ENCODE data around the gene DUSP16. TPM values are rescaled to one million over a fixed set of nuclear protein-coding genes. Genes with fewer than 3 reads are reported as not detected.

DUSP16 gene
- polyA plus RNA-seq, 2 of the 4 experiments (the other 2 are of a cell fraction): 18.2 to 34.7 TPM

- no peak for FAIRE-seq
- H3K9me3 ChIP-seq: no peaks in the 10 kb centered on the region
- no peak for DNase-seq (ENCODE audit: low read depth in 1 of 2, low spot score in 1 of 2)
- H3K4me1 ChIP-seq: 0 out of 3 replicates have a peak, but pooled peaks cover 5% of the 10 kb centered on the region
- H3K4me3 ChIP-seq: no peak overlapping the region
- no peak overlapping the region for H3K4me2 ChIP-seq
- TF ChIP-seq ZSCAN20 (CRISPR knock-in tag; IDR thresholded peaks at IDR 0.05) (no peak), EHF (CRISPR knock-in tag; IDR thresholded peaks at IDR 0.05) (no peak), HEYL (CRISPR knock-in tag; IDR thresholded peaks at IDR 0.05) (no peak), JUNB (IDR thresholded peaks at IDR 0.05) (no peak), TFCP2L1 (CRISPR knock-in tag; IDR thresholded peaks at IDR 0.05) (no peak), ZFP36 (IDR thresholded peaks at IDR 0.05; ENCODE audit: borderline replicate concordance, partially characterized antibody) (no peak), CHD4 (IDR thresholded peaks at IDR 0.05; ENCODE audit: borderline replicate concordance) (no peak), PHF8 (IDR thresholded peaks at IDR 0.05; ENCODE audit: borderline replicate concordance, low read depth) (no peak), HOXA7 (CRISPR knock-in tag; IDR thresholded peaks at IDR 0.05) (no peak), HDAC2 (IDR thresholded peaks at IDR 0.05) (no peak)
- TF ChIP-seq, protein P1, sequence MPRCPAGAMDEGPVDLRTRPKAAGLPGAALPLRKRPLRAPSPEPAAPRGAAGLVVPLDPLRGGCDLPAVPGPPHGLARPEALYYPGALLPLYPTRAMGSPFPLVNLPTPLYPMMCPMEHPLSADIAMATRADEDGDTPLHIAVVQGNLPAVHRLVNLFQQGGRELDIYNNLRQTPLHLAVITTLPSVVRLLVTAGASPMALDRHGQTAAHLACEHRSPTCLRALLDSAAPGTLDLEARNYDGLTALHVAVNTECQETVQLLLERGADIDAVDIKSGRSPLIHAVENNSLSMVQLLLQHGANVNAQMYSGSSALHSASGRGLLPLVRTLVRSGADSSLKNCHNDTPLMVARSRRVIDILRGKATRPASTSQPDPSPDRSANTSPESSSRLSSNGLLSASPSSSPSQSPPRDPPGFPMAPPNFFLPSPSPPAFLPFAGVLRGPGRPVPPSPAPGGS (IDR thresholded peaks at IDR 0.05): no peak
- TF ChIP-seq, protein P2, sequence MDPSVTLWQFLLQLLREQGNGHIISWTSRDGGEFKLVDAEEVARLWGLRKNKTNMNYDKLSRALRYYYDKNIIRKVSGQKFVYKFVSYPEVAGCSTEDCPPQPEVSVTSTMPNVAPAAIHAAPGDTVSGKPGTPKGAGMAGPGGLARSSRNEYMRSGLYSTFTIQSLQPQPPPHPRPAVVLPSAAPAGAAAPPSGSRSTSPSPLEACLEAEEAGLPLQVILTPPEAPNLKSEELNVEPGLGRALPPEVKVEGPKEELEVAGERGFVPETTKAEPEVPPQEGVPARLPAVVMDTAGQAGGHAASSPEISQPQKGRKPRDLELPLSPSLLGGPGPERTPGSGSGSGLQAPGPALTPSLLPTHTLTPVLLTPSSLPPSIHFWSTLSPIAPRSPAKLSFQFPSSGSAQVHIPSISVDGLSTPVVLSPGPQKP (IDR thresholded peaks at IDR 0.05; ENCODE audit: low read depth, low read length): no peak
- ChIA-PET CTCF (interaction anchor here (2.1 kb wide), 1 partner anchor 105 kb away, joined by 6 read pairs; no protein-coding TSS in a partner anchor), POLR2A (no interaction called here)
- ATAC-seq: no peak
- 92% methylated on average over 6 of the region's 6 CpGs for WGBS (ENCODE audit: missing lambda C conversion rate)
- no peak overlapping the region for H3K27ac ChIP-seq
Measured at GRCh38 chr12:12482150-12482761, 80.4 kb downstream of the DUSP16 start.

- Histone ChIP-seq H3K4me1 (no peaks in the 10 kb centered on the region), H3K4me3 (no peak overlapping the region), H3K9me3 (no peaks in the 10 kb centered on the region), H3K4me2 (no peak overlapping the region), H3K27ac (no peak overlapping the region)
- WGBS (ENCODE audit: missing lambda C conversion rate): 65% methylated on average over 2 of the region's 2 CpGs
- no peak for ATAC-seq
- no peak for FAIRE-seq
- POLR2A ChIA-PET: no interaction called here
- TF ChIP-seq RCOR1 (IDR thresholded peaks at IDR 0.05; ENCODE audit: low read depth, low read length) (no peak), MAFK (IDR thresholded peaks at IDR 0.05; ENCODE audit: partially characterized antibody) (no peak), CBX8 (IDR thresholded peaks at IDR 0.05) (no peak), BHLHE40 (IDR thresholded peaks at IDR 0.05; ENCODE audit: low read depth, low read length) (no peak), KDM5A (IDR thresholded peaks at IDR 0.05) (no peak), MYC (IDR thresholded peaks at IDR 0.05; ENCODE audit: borderline replicate concordance, low read length) (no peak), CBX2 (IDR thresholded peaks at IDR 0.05; ENCODE audit: borderline replicate concordance, low read depth) (no peak), NFE2L2 (conservative IDR thresholded peaks at IDR 0.05; ENCODE audit: low read length) (no peak), GATA3 (IDR thresholded peaks at IDR 0.05; ENCODE audit: borderline replicate concordance) (no peak), MAX (IDR thresholded peaks at IDR 0.05) (no peak), HDAC2 (IDR thresholded peaks at IDR 0.05) (no peak), JUN (IDR thresholded peaks at IDR 0.05) (no peak)
- CTCF ChIA-PET: interaction anchor here (2.1 kb wide), 1 partner anchor 104 kb away, joined by 6 read pairs; no protein-coding TSS in a partner anchor
- DNase-seq (ENCODE audit: low read depth in 1 of 2, low spot score in 1 of 2): no peak
Measured at GRCh38 chr12:12481631-12482030, 81.0 kb downstream of the DUSP16 start.

DNA sequence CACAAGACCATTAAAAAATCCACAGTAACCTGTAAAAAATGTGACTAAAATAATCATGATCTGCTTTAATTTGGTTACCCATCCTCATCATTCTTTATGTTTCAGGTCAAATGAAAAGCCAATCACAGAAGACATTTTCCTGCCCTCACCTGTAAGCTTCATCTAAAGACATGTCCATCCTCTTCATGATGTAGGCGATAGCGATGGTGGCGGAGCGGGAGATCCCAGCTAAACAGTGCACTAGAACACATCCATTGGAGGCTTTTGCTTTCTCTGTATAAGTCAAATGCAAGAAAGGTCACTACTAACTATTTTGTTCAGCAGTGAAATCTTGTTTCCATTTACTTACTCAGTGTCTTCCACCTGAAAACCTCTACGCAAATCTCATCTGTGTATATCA lies 82.6 kb downstream of the DUSP16 start:
- ATAC-seq (no peak), DNase-seq (ENCODE audit: low read depth in 1 of 2, low spot score in 1 of 2) (no peak), FAIRE-seq (no peak)
- POLR2A ChIA-PET: no interaction called here
- no peak overlapping the region for H3K4me3 ChIP-seq
- CTCF ChIA-PET: interaction anchor here (0.5 kb wide), 1 partner anchor 179 kb away, joined by 3 read pairs; no protein-coding TSS in a partner anchor
- no peak overlapping the region for H3K4me2 ChIP-seq
- H3K9me3 ChIP-seq: no peaks in the 10 kb centered on the region
- WGBS (ENCODE audit: missing lambda C conversion rate): 95% methylated on average over 5 of the region's 5 CpGs
- no peak overlapping the region for H3K27ac ChIP-seq
- H3K4me1 ChIP-seq: no peaks in the 10 kb centered on the region
- no peak for TF ChIP-seq CHD2 (IDR thresholded peaks at IDR 0.05; ENCODE audit: low read length, partially characterized antibody)
- no peak for TF ChIP-seq KDM1A (IDR thresholded peaks at IDR 0.05; ENCODE audit: low read depth)
- TF ChIP-seq HOXB5 (CRISPR knock-in tag; IDR thresholded peaks at IDR 0.05): no peak
- no peak for TF ChIP-seq KDM5A (IDR thresholded peaks at IDR 0.05)
- no peak for TF ChIP-seq HDAC2 (IDR thresholded peaks at IDR 0.05)
- no peak for TF ChIP-seq REST (IDR thresholded peaks at IDR 0.05)
- TF ChIP-seq ZC3H11A (IDR thresholded peaks at IDR 0.05): no peak
- TF ChIP-seq ZSCAN20 (CRISPR knock-in tag; IDR thresholded peaks at IDR 0.05): no peak
- TF ChIP-seq EHMT2 (IDR thresholded peaks at IDR 0.05; ENCODE audit: low read depth): no peak
- TF ChIP-seq PHF8 (IDR thresholded peaks at IDR 0.05; ENCODE audit: borderline replicate concordance, low read depth): no peak
- TF ChIP-seq, protein P3, sequence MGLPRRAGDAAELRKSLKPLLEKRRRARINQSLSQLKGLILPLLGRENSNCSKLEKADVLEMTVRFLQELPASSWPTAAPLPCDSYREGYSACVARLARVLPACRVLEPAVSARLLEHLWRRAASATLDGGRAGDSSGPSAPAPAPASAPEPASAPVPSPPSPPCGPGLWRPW (IDR thresholded peaks at IDR 0.05): no peak
- TF ChIP-seq MAX (IDR thresholded peaks at IDR 0.05): no peak

All from A549 (cell line).